K562 (cell line): Measurements from ENCODE around the gene SELENOI. TPM values are rescaled to one million over a fixed set of nuclear protein-coding genes. Genes with fewer than 3 reads are reported as not detected.

ENCODE experiments used
- CBX8 ChIP-seq: fragments of 200-600 bp; sonication (generic); IDR thresholded peaks from 2 replicates; pipeline ENCODE4 v1.6.1; 2012; ENCODE audit warnings: borderline replicate concordance, mixed run types, low read depth, mild to moderate bottlenecking, moderate library complexity, mixed read lengths, low read length, control low read depth, inconsistent platforms; ENCODE audit not compliant: poor library complexity, severe bottlenecking; ENCODE audit errors: extremely low read depth
- CREM ChIP-seq: IDR thresholded peaks from 2 replicates; pipeline ENCODE4 v1.6.1; 2014; ENCODE audit warnings: antibody characterized with exemption, low read depth
- ELF1 ChIP-seq: fragments of 200-800 bp; sonication (Bioruptor generic); IDR thresholded peaks from 2 replicates; pipeline ENCODE4 v1.6.1; 2016; ENCODE audit warnings: missing genetic modification characterization, missing compliant biosample characterization
- HDAC3 ChIP-seq: fragments of 450-650 bp; IDR thresholded peaks from 2 replicates; pipeline ENCODE4 v1.6.1; 2018; ENCODE audit warnings: borderline replicate concordance, mild to moderate bottlenecking, moderate library complexity; ENCODE audit not compliant: partially characterized antibody
- MGA ChIP-seq: fragments of 450-650 bp; IDR thresholded peaks from 2 replicates; pipeline ENCODE4 v1.6.1; 2016; ENCODE audit warnings: mild to moderate bottlenecking, moderate library complexity
- MLX ChIP-seq, 2 experiments: fragments of 450-650 bp in 1 of 2; sonication (generic) in 1 of 2; formaldehyde crosslinking; conservative IDR thresholded peaks; 2 replicates each; pipeline versions ENCODE4 v1.4.0 to v1.8.1; 2020 to 2022; ENCODE audit warnings: mild to moderate bottlenecking in 1 of 2, missing genetic modification reagents in 1 of 2
- NR2F6 ChIP-seq: fragments of 450-650 bp; formaldehyde crosslinking; IDR thresholded peaks from 2 replicates; pipeline ENCODE4 v1.4.0; 2020; ENCODE audit warnings: mild to moderate bottlenecking
- POLR2B ChIP-seq: fragments of 450-650 bp; IDR thresholded peaks from 2 replicates; pipeline ENCODE4 v1.6.1; 2018; ENCODE audit warnings: low read depth; ENCODE audit not compliant: partially characterized antibody
- RBM39 ChIP-seq: fragments of 200-400 bp; formaldehyde crosslinking; optimal IDR thresholded peaks from 2 replicates; pipeline ENCODE3; 2018; ENCODE audit warnings: low read depth, low read length
- ZFP30 ChIP-seq: fragments of 250-450 bp; sonication (Bioruptor Pico); IDR thresholded peaks from 2 replicates; pipeline ENCODE4 v1.8.0; 2022; ENCODE audit warnings: moderate library complexity, mild to moderate bottlenecking, inconsistent platforms, borderline replicate concordance
- ZFP36 ChIP-seq: fragments of 150-350 bp; IDR thresholded peaks from 2 replicates; pipeline ENCODE4 v1.6.1; 2018; ENCODE audit warnings: low read length, low read depth; ENCODE audit not compliant: partially characterized antibody
- polyA plus RNA-seq, 8 experiments: library from polyadenylated mRNA; depleted of rRNA in 4 of 8; stranded (reverse) in 5 of 8; unstranded in 3 of 8; fragments of >200 nt; fragmentation: Nextera tagmentation in 2 of 8; fragmentation: Illumina TruSeq in 1 of 8; extraction: Ambion mirVana in 2 of 8; extraction: Trizol in 1 of 8; gene quantifications; 2 replicates each; pipeline versions ENCODE4 v1.2.1 to v1.2.3, GENCODE V29; 2011 to 2014; ENCODE audit warnings: inconsistent platforms in 1 of 8, missing spikeins in 1 of 8
- total RNA-seq, 7 experiments: library from RNA; depleted of rRNA in 6 of 7; stranded (reverse); fragments of >200 nt in 6 of 7; fragmentation: Illumina TruSeq in 2 of 7; extraction: Trizol in 2 of 7; gene quantifications; 2 replicates each; pipeline versions ENCODE4 v1.2.1 to v1.2.3, GENCODE V29; 2011 to 2021; ENCODE audit warnings: low replicate concordance in 1 of 7
- TF ChIP-seq, protein P1 (sequence below): fragments of 250-450 bp; sonication (Bioruptor Pico); IDR thresholded peaks from 2 replicates; pipeline ENCODE4 v1.6.1; 2021; ENCODE audit warnings: mild to moderate bottlenecking

Gene SELENOI
- total and polyA plus RNA-seq, 9 of the 15 experiments (the other 6 are each of a cell fraction or from before 2014, with no cell fraction given), result 9.6 to 46.9 (median 24.4) TPM

- peak; percentile 86 for TF ChIP-seq MGA
- 0 out of 2 replicates have a peak, but pooled peaks have one; percentile 9 for TF ChIP-seq ELF1 (tag)
- TF ChIP-seq CBX8, result no peak
- no peak for TF ChIP-seq ZFP36
- TF ChIP-seq, protein P1, sequence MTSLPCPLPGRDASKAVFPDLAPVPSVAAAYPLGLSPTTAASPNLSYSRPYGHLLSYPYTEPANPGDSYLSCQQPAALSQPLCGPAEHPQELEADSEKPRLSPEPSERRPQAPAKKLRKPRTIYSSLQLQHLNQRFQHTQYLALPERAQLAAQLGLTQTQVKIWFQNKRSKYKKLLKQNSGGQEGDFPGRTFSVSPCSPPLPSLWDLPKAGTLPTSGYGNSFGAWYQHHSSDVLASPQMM (CRISPR knock-in tag), result no peak
- no peak for TF ChIP-seq ZFP30 (CRISPR knock-in tag)
- TF ChIP-seq RBM39, result no peak
- no peak for TF ChIP-seq HDAC3
- TF ChIP-seq MLX (CRISPR knock-in tag; conservative IDR thresholded peaks at IDR 0.05), result no peak
- 0 out of 2 replicates have a peak, but pooled peaks have one; percentile 6 for TF ChIP-seq CREM
- TF ChIP-seq NR2F6 (CRISPR knock-in tag), result no peak
- peak; percentile 1 for TF ChIP-seq POLR2B
Observed at GRCh38 chr2:26411419-26411818, 65.5 kb downstream of the SELENOI start (continued).
